GM18498 (cell line): ENCODE data around the gene MGAT5.

Experiments used
- ATAC-seq: cut with Tn5 transposase; IDR thresholded peaks from one replicate; pipeline ENCODE4 v1.9.1; 2021; ENCODE audit warnings: mild to moderate bottlenecking, moderate library complexity; ENCODE audit not compliant: unreplicated experiment

The MGAT5 gene

DNA sequence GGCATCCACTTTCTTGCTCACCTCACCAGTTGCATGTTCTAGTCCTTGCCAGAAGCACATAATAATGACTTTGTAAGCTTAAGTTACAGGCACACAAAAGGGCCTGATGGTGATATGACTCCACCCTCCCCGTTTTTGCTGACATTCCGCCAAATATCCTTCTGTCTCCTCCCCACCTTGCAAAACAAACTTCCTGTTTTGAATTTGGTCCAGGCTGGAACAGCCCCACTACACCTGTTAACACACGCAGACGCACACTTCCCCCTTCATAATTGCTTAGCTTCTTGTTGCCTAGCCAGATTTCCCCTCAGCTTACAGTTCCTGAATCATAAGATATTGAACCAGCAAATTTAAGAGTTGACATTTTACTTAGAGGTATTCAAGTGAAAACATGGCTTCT lies at the start of gene MGAT5:
MGAT5 (plus strand) TSS at position 269 of the 400 bp plus-strand sequence. CDS start 332 bp downstream, outside the sequence.
- peak; percentile 9 for ATAC-seq

DNA sequence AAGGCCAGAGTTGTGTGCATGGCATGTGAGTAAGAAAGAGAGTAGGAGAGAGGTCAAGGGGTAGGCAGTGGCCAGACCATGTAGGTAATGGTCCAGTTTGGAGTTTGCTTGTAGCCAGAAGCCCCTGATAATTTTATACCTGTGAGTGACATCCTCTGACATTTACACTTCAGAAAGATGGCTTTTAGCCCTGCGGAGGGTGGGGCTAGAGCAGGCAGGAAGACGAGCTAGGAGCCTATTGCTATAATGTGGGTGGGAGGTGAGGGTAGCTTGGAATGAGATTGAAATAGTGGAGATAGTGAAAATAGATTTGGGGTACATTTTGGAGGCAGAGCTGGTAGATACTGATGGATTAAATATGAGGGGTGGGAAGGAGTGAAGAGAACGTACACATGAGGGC lies 48.8 kb upstream of the MGAT5 start:
- no peak for ATAC-seq

GRCh38 chr2:134206031-134206430 lies 47.8 kb upstream of the MGAT5 start:
- peak; percentile 44 for ATAC-seq

GRCh38 chr2:134206573-134206972 lies 47.3 kb upstream of the MGAT5 start:
- no peak for ATAC-seq

- ATAC-seq: peak; percentile 89
These were observed 46.2 kb upstream of the MGAT5 start for GRCh38 chr2:134207589-134208209.

GRCh38 chr2:134208825-134209224 lies 45.0 kb upstream of the MGAT5 start:
- ATAC-seq: no peak

DNA sequence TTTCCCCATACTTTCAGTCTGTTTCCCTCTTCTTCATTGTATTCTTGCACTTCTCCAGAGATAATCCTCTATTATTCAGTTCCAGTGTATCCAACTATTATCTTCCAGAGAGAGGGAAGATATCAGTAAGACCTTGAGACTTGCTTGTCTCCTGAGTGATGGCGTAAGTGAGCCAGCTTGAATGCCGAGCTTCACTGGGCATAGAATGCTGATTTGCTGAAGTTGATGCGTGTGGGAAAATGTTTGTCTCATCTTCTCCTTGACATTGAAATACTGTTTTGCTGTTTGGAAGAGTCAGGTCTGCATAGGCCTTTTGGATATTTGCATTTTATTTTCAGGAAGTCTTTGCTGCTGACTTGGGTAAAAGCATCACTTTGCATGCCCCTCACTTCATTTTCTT lies 41.1 kb upstream of the MGAT5 start:
- no peak for ATAC-seq

- ATAC-seq: no peak
These were observed 37.6 kb upstream of the MGAT5 start for GRCh38 chr2:134216152-134216829.

GRCh38 chr2:134217351-134217750 lies 36.5 kb upstream of the MGAT5 start:
- ATAC-seq: no peak

- ATAC-seq: peak; percentile 82
These were observed 35.9 kb upstream of the MGAT5 start for GRCh38 chr2:134217924-134218323.

DNA sequence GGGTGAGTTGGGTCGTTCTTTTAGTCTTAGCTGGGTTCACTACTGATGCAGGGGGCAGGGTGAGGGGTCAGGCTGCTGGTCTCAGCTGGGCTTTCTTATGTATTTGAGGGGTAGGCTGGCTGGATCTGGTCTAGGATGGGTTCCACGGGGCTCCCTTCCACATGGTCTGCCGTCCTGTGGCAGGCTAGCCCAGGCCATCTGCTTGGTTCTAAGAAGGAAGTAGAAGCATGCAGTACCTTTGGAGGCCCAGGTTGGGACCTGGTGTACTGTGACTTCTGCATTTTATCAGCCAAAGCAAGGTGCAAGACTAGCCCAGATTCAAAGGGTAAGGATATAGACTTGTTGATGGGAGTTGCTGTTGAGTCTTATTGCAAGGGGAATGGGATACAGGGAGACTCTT lies 35.5 kb upstream of the MGAT5 start:
- ATAC-seq: peak; percentile 31

GRCh38 chr2:134218930-134219658 lies 34.8 kb upstream of the MGAT5 start:
- peak; percentile 62 for ATAC-seq

DNA sequence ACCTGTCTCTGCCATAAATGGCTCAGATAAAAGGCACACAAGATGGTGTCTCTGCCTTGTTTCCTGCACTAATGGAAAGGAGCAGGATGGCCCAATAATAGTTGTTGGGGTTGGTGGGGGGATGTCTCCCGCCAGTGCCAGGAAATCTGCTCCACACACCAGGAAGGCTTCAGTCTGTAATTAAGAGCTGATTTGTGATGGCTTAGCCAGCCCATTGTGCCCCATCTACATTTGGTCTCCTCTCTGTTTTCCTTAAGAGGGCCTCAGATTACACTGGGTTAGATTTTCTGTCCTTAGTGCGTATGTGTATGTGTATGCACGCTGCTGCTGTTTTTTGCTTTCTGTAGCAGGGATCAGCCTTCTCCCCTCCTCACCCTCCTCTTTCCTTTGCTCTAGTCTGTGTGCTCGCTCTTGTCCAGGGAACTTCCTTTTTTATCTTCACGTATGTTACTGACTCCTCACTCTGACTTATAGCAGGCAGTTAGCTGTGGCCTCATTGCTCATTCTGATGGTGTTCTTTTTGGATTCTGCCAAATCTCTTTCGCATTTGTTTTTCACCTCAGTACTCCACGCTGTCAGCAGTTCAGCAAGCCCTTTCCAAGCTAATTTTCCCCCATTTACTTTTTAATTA lies 33.4 kb upstream of the MGAT5 start:
- no peak for ATAC-seq

GRCh38 chr2:134224005-134224404 lies 29.9 kb upstream of the MGAT5 start:
- no peak for ATAC-seq

DNA sequence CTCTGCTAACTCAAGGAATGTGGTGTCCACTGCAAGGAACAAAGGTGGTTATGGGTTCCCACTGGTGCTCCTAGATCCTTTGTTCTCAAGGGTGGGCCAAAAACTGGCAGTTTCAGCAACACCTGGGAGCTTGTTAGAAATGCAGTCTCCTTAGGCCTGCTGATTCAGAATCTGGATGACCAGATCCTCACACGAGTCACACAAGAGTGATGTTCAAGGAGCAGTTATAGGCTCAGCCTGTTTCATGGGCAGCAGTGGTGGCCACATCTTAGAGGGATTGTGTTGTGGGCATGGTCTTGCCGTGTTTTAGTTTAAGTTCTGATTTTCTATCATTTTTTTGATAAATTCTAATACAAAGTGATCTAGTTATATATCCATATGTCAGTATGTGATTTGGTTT lies 28.7 kb upstream of the MGAT5 start:
- no peak for ATAC-seq

GRCh38 chr2:134225841-134226240 lies 28.0 kb upstream of the MGAT5 start:
- no peak for ATAC-seq

- ATAC-seq: no peak
These were observed 27.3 kb upstream of the MGAT5 start for GRCh38 chr2:134226601-134227000.

- no peak for ATAC-seq
These were observed 26.2 kb upstream of the MGAT5 start for GRCh38 chr2:134227666-134228065.

DNA sequence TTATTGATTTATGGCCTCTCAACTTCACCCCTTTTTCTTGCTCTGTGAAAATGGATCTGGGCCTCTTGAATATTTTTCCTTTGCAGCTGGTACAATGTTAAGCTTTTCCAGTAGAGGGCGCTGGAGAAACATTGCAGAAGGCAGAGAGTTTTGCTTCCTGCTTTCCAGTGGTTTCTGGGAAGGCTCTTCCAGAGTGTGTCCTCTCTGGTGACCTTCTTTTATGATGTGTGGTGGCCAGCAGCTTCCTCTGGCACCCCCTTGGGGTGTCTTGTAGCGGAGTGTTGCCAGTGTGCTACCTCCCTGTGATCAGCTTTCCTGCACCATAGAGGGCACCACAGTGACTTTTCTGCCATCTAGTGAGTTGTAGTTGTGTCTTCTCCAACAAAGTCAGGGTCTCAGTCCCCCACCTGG lies 25.4 kb upstream of the MGAT5 start:
- ATAC-seq: no peak

DNA sequence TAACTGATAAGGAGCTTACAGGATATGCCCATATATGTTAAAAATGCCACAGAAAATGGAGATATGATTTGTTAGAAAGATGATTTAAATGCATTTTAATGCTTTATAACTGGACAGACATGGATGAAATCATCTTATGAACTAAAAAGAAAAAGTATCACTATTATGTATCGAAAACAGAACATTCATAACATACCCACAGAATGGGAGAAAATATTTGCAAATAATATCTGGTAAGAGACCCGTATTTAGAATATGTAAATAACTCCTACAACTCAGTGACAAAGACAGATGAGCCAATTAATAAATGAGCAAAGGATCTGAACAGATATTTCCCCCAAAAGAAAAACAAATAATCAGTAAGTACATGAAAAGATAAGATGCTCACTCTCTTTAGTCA lies 24.3 kb upstream of the MGAT5 start:
- ATAC-seq: no peak

DNA sequence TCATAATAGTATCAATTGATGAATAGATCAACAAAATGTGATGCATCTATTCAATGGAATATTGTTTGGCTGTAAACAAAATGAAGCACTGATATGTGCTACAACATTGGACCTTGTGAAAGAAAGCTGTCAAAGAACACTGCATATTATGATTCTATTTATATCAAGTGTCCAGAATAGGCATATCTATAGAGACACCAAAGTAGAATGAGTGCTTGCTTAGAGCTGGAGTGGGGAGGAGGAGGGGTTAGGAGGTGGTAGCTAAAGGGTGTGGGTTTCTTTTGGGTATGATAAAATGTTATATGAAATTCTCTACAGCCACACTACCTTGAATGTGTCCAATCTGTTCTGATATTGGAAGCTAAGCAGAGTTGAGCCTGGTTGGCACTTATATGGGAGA lies 23.0 kb upstream of the MGAT5 start:
- ATAC-seq: no peak
